GM23248 (cell line): ENCODE results near the gene KERA.

Experiments used
- EZH2 ChIP-seq: fragments of 200-600 bp; sonication (generic); IDR thresholded peaks from 2 replicates; pipeline ENCODE4 v1.6.1; 2018; ENCODE audit warnings: antibody characterized with exemption, mild to moderate bottlenecking; ENCODE audit not compliant: insufficient read depth, poor library complexity, severe bottlenecking
- EZH2phosphoT487 ChIP-seq: fragments of 200-600 bp; sonication (generic); IDR thresholded peaks from 2 replicates; pipeline ENCODE4 v1.6.1; 2018; ENCODE audit warnings: antibody characterized with exemption, moderate library complexity, mild to moderate bottlenecking, low read depth; ENCODE audit not compliant: insufficient read depth

DNA sequence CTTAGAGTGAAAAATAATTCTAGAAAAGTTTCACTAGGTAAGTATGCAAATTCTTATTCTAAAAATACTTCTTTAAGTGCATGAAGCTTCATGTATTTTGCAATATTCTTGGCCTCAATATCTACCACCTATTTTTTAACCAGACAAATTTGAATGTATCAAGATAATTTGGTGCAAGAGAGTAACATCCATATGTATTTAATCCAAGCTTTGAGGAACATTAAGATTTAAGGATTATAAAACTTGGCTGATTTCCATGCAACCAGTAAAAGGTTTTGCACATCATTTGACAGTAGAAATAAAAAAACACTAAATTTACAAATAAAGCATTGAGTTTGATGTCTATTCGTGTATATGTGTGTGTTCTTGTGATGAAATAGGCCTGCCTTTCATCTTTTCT is 45.8 kb upstream of the KERA start:
- TF ChIP-seq EZH2phosphoT487 (no peak), EZH2 (no peak)
